ENCODE results near the gene CTNNAL1. TPM values are rescaled to one million over a fixed set of nuclear protein-coding genes. Genes with fewer than 3 reads are reported as not detected.
A peak's percentile ranks its signal among the peaks of the same experiment; 100 is the strongest.
"Not testable (repeated sequence)": the region's sequence is repeated elsewhere in the genome, so short reads cannot be mapped to it uniquely, and the experiment has no call there.

Gene CTNNAL1
- total RNA-seq, 1 experiment from 2014 or later: 138 TPM

- no peak for DNase-seq (ENCODE audit: low read depth in 1 of 2, low spot score in 2 of 2)
- no peak overlapping the region for H3K27ac ChIP-seq
- H3K4me3 ChIP-seq: no peak overlapping the region
- H3K4me1 ChIP-seq (replicated peaks): no peaks in the 10 kb centered on the region
- H3K27me3 ChIP-seq (replicated peaks): no peaks in the 10 kb centered on the region
- peaks cover 29% of the 10 kb centered on the region for H3K36me3 ChIP-seq
- no peaks in the 10 kb centered on the region for H3K9me3 ChIP-seq (replicated peaks)
Observed at GRCh38 chr9:108956022-108956630, 57.2 kb downstream of the CTNNAL1 start.

GRCh38 chr9:108953983-108954574 lies 59.2 kb downstream of the CTNNAL1 start:
- Histone ChIP-seq H3K9me3 (replicated peaks) (no peaks in the 10 kb centered on the region), H3K4me1 (replicated peaks) (no peaks in the 10 kb centered on the region), H3K27ac (no peak overlapping the region), H3K36me3 (peaks cover 25% of the 10 kb centered on the region), H3K4me3 (no peak overlapping the region), H3K27me3 (replicated peaks) (no peaks in the 10 kb centered on the region)
- DNase-seq (ENCODE audit: low read depth in 1 of 2, low spot score in 2 of 2): peak in 1 of 2 experiments; percentile 17

GRCh38 chr9:108951578-108951977 lies 61.7 kb downstream of the CTNNAL1 start:
- no peak for DNase-seq (ENCODE audit: low read depth in 1 of 2, low spot score in 2 of 2)
- H3K9me3 ChIP-seq (replicated peaks): no peaks in the 10 kb centered on the region
- no peaks in the 10 kb centered on the region for H3K4me1 ChIP-seq (replicated peaks)
- peaks cover 30% of the 10 kb centered on the region for H3K36me3 ChIP-seq
- no peak overlapping the region for H3K4me3 ChIP-seq
- H3K27me3 ChIP-seq (replicated peaks): no peaks in the 10 kb centered on the region
- no peak overlapping the region for H3K27ac ChIP-seq

GRCh38 chr9:108950168-108950567 lies 63.1 kb downstream of the CTNNAL1 start:
- no peak overlapping the region for H3K4me3 ChIP-seq
- no peaks in the 10 kb centered on the region for H3K27me3 ChIP-seq (replicated peaks)
- H3K9me3 ChIP-seq (replicated peaks): no peaks in the 10 kb centered on the region
- H3K4me1 ChIP-seq (replicated peaks): no peaks in the 10 kb centered on the region
- no peak for DNase-seq (ENCODE audit: low read depth in 1 of 2, low spot score in 2 of 2)
- no peak overlapping the region for H3K27ac ChIP-seq
- H3K36me3 ChIP-seq: peaks cover 30% of the 10 kb centered on the region

GRCh38 chr9:108939975-108940374 lies 73.3 kb downstream of the CTNNAL1 start:
- Histone ChIP-seq H3K9me3 (replicated peaks) (no peaks in the 10 kb centered on the region), H3K4me3 (no peak overlapping the region), H3K36me3 (peaks cover 46% of the 10 kb centered on the region), H3K4me1 (replicated peaks) (no peaks in the 10 kb centered on the region), H3K27ac (no peak overlapping the region), H3K27me3 (replicated peaks) (no peaks in the 10 kb centered on the region)
- no peak for DNase-seq (ENCODE audit: low read depth in 1 of 2, low spot score in 2 of 2)

GRCh38 chr9:108937561-108938305 lies 75.6 kb downstream of the CTNNAL1 start:
- H3K4me1 ChIP-seq (replicated peaks): peaks cover 6% of the 10 kb centered on the region
- DNase-seq (ENCODE audit: low read depth in 1 of 2, low spot score in 2 of 2): no peak
- H3K27me3 ChIP-seq (replicated peaks): no peaks in the 10 kb centered on the region
- H3K36me3 ChIP-seq: peaks cover 33% of the 10 kb centered on the region
- no peak overlapping the region for H3K27ac ChIP-seq
- H3K9me3 ChIP-seq (replicated peaks): no peaks in the 10 kb centered on the region
- no peak overlapping the region for H3K4me3 ChIP-seq

GRCh38 chr9:108934323-108934893 lies 78.9 kb downstream of the CTNNAL1 start, which contains the start of gene ABITRAM:
Gene ABITRAM, plus strand, starts transcription at chr9:108934400. Its CDS starts 87 bp downstream, at chr9:108934487.
- peaks cover 7% of the 10 kb centered on the region for H3K4me1 ChIP-seq (replicated peaks)
- peak within 1 kb of the TSS; percentile 82 for H3K4me3 ChIP-seq
- H3K9me3 ChIP-seq (replicated peaks): no peaks in the 10 kb centered on the region
- no peaks in the 10 kb centered on the region for H3K27me3 ChIP-seq (replicated peaks)
- DNase-seq (ENCODE audit: low read depth in 1 of 2, low spot score in 2 of 2): peak; percentile 56 to 81
- H3K27ac ChIP-seq: peak within 1 kb of the TSS; percentile 52
- peaks cover 15% of the 10 kb centered on the region for H3K36me3 ChIP-seq

GRCh38 chr9:108933718-108934322 lies 79.5 kb downstream of the CTNNAL1 start, which contains the start of gene ELP1:
Gene ELP1, minus strand, starts transcription at chr9:108934124. Its CDS starts 2,978 bp downstream, at chr9:108931146.
- H3K4me1 ChIP-seq (replicated peaks): peaks cover 7% of the 10 kb centered on the region

GRCh38 chr9:108933231-108933717 lies 80.0 kb downstream of the CTNNAL1 start:
- Histone ChIP-seq H3K27me3 (replicated peaks) (no peaks in the 10 kb centered on the region), H3K4me3 (peak overlapping the region; percentile 82), H3K36me3 (peaks cover 19% of the 10 kb centered on the region), H3K4me1 (replicated peaks) (peaks cover 7% of the 10 kb centered on the region), H3K9me3 (replicated peaks) (no peaks in the 10 kb centered on the region), H3K27ac (peak overlapping the region; percentile 52)
- DNase-seq (ENCODE audit: low read depth in 1 of 2, low spot score in 2 of 2): no peak

More at GRCh38 chr9:108933718-108934322, 79.5 kb downstream of the CTNNAL1 start, which contains the start of gene ELP1:
- Histone ChIP-seq H3K9me3 (replicated peaks) (no peaks in the 10 kb centered on the region), H3K27me3 (replicated peaks) (no peaks in the 10 kb centered on the region), H3K4me3 (peak within 1 kb of the TSS; percentile 82), H3K36me3 (peaks cover 14% of the 10 kb centered on the region), H3K27ac (peak within 1 kb of the TSS; percentile 52)
- peak; percentile 85 to 93 for DNase-seq (ENCODE audit: low read depth in 1 of 2, low spot score in 2 of 2)

GRCh38 chr9:108928386-108928785 lies 84.9 kb downstream of the CTNNAL1 start:
- Histone ChIP-seq H3K9me3 (replicated peaks) (no peaks in the 10 kb centered on the region), H3K27me3 (replicated peaks) (no peaks in the 10 kb centered on the region), H3K27ac (no peak overlapping the region), H3K36me3 (peaks cover 39% of the 10 kb centered on the region), H3K4me3 (no peak overlapping the region), H3K4me1 (replicated peaks) (peaks cover 7% of the 10 kb centered on the region)
- no peak for DNase-seq (ENCODE audit: low read depth in 1 of 2, low spot score in 2 of 2)

- no peaks in the 10 kb centered on the region for H3K9me3 ChIP-seq (replicated peaks)
- DNase-seq (ENCODE audit: low read depth in 1 of 2, low spot score in 2 of 2): no peak
- H3K27ac ChIP-seq: no peak overlapping the region
- no peaks in the 10 kb centered on the region for H3K4me1 ChIP-seq (replicated peaks)
- H3K27me3 ChIP-seq (replicated peaks): no peaks in the 10 kb centered on the region
- peaks cover 41% of the 10 kb centered on the region for H3K36me3 ChIP-seq
- H3K4me3 ChIP-seq: no peak overlapping the region
Observed at GRCh38 chr9:108924466-108924865, 88.8 kb downstream of the CTNNAL1 start.

GRCh38 chr9:108921200-108921599 lies 92.1 kb downstream of the CTNNAL1 start:
- Histone ChIP-seq H3K27me3 (replicated peaks) (no peaks in the 10 kb centered on the region), H3K4me1 (replicated peaks) (no peaks in the 10 kb centered on the region), H3K4me3 (no peak overlapping the region), H3K9me3 (replicated peaks) (no peaks in the 10 kb centered on the region), H3K36me3 (peaks cover 22% of the 10 kb centered on the region), H3K27ac (no peak overlapping the region)
- no peak for DNase-seq (ENCODE audit: low read depth in 1 of 2, low spot score in 2 of 2)

GRCh38 chr9:108920401-108920800 lies 92.9 kb downstream of the CTNNAL1 start:
- H3K9me3 ChIP-seq (replicated peaks); H3K4me1 ChIP-seq (replicated peaks); H3K27me3 ChIP-seq (replicated peaks); H3K27ac ChIP-seq; H3K4me3 ChIP-seq; DNase-seq (ENCODE audit: low read depth in 1 of 2, low spot score in 2 of 2): not testable (repeated sequence)
- peaks cover 20% of the 10 kb centered on the region for H3K36me3 ChIP-seq

All from SJSA1 (cell line).